HepG2 (cell line): ENCODE data around the gene KCTD19.

Source experiments
- ELF4 ChIP-seq: sonication (generic); formaldehyde crosslinking; IDR thresholded peaks from 2 replicates; pipeline ENCODE4 v1.5.0; 2020; ENCODE audit warnings: missing genetic modification reagents, mild to moderate bottlenecking, moderate library complexity, borderline replicate concordance
- HCFC1 ChIP-seq: fragments of 150-350 bp; IDR thresholded peaks from 2 replicates; pipeline ENCODE4 v1.6.1; 2014; ENCODE audit warnings: low read depth, low read length
- HES4 ChIP-seq: sonication (generic); formaldehyde crosslinking; IDR thresholded peaks from 2 replicates; pipeline ENCODE4 v1.9.0; 2021; ENCODE audit warnings: mild to moderate bottlenecking, missing genetic modification reagents, borderline replicate concordance
- ZNF501 ChIP-seq: sonication (generic); formaldehyde crosslinking; IDR thresholded peaks from 2 replicates; pipeline ENCODE4 v1.5.1; 2020; ENCODE audit warnings: mild to moderate bottlenecking, moderate library complexity, missing genetic modification reagents

- TF ChIP-seq HCFC1 (no peak), ELF4 (no peak), ZNF501 (CRISPR knock-in tag) (no peak), HES4 (no peak)
Observed at GRCh38 chr16:67282447-67282805, 44.1 kb downstream of the KCTD19 start.
